GM12878 (cell line): Measurements from ENCODE around the gene BCL11A. TPM values are rescaled to one million over a fixed set of nuclear protein-coding genes. Genes with fewer than 3 reads are reported as not detected.

Experiments used
- ATAC-seq: fragments of 200-7000 bp; cut with Tn5 transposase; 3 replicates; pipeline ENCODE4 v1.9.1; 2020; ENCODE audit warnings: mild to moderate bottlenecking, moderate library complexity
- BruUV-seq: library from RNA; stranded (reverse); fragments of 400-500 nt; replicated peaks from 2 replicates; lab custom pipeline; 2021; lab: Mats Ljungman, UMichigan
- CTCF ChIA-PET: fragments of 300-600 bp; sonication (Branson Sonifier 250); formaldehyde crosslinking; extraction: SDS; loops from one replicate; lab custom pipeline; 2021; ENCODE audit warnings: inconsistent platforms; lab: Yijun Ruan, JAX
- POLR2A ChIA-PET: fragments of 350-600 bp; formaldehyde crosslinking; extraction: SDS; loops from one replicate; lab custom pipeline; 2021; ENCODE audit warnings: inconsistent platforms; lab: Charles Lee
- RAD21 ChIA-PET: fragments of 300-600 bp; sonication (Branson Sonifier 250); formaldehyde crosslinking; loops from one replicate; lab custom pipeline; 2023; ENCODE audit warnings: antibody characterized with exemption; ENCODE audit not compliant: unreplicated experiment; lab: Charles Lee
- SMC1A ChIA-PET: fragments of 300-600 bp; sonication (Branson Sonifier 250); formaldehyde crosslinking; loops from one replicate; lab custom pipeline; 2023; ENCODE audit not compliant: unreplicated experiment, uncharacterized antibody; lab: Charles Lee
- DNase-seq: peaks from one replicate; pipeline ENCODE4 v3.0.0-alpha.2; 2011; ENCODE audit warnings: low read depth, low spot score
- FAIRE-seq: peaks from 3 replicates; lab custom pipeline; 2011; peaks lifted over from hg19 to GRCh38; lab: Jason Lieb, UNC
- H2AFZ ChIP-seq: 2 replicates; pipeline ENCODE4 v1.6.0; 2011; ENCODE audit warnings: low read depth, low read length, control low read depth; ENCODE audit not compliant: control insufficient read depth
- H3K27ac ChIP-seq: 2 replicates; pipeline ENCODE4 v1.5.1; 2011; ENCODE audit warnings: control low read depth; ENCODE audit not compliant: control insufficient read depth, insufficient read depth
- H3K27me3 ChIP-seq, 2 experiments: replicated peaks in 1 of 2; 2 replicates each; pipeline versions ENCODE4 v1.6.0 to v1.6.1; 2011; ENCODE audit warnings: low read length in 1 of 2; ENCODE audit not compliant: control insufficient read depth in 2 of 2, insufficient read depth in 2 of 2
- H3K36me3 ChIP-seq, 2 experiments: 2 replicates each; pipeline ENCODE4 v1.5.1; 2011; ENCODE audit warnings: low read length in 1 of 2; ENCODE audit not compliant: control insufficient read depth in 2 of 2, insufficient read depth in 2 of 2
- H3K4me1 ChIP-seq: 2 replicates; pipeline ENCODE4 v1.6.1; 2011; ENCODE audit warnings: mild to moderate bottlenecking, low read length, moderate library complexity, mixed read lengths; ENCODE audit not compliant: control insufficient read depth, insufficient read depth
- H3K4me2 ChIP-seq: 2 replicates; pipeline ENCODE4 v1.6.0; 2011; ENCODE audit warnings: control low read depth; ENCODE audit not compliant: control insufficient read depth, insufficient read depth
- H3K4me3 ChIP-seq: fragments of 200-600 bp; sonication (generic); 2 replicates; pipeline ENCODE4 v1.5.1; 2016
- H3K79me2 ChIP-seq: 2 replicates; pipeline ENCODE4 v1.6.0; 2011; ENCODE audit warnings: low read length; ENCODE audit not compliant: control insufficient read depth, insufficient read depth
- H3K9ac ChIP-seq: 2 replicates; pipeline ENCODE4 v1.8.0; 2011; ENCODE audit warnings: low read length, control low read depth, mixed read lengths; ENCODE audit not compliant: control insufficient read depth, insufficient read depth
- H3K9me3 ChIP-seq: replicated peaks from 3 replicates; pipeline ENCODE4 v1.5.1; 2011; ENCODE audit warnings: mild to moderate bottlenecking, low read length; ENCODE audit not compliant: control insufficient read depth, insufficient read depth
- H4K20me1 ChIP-seq: 2 replicates; pipeline ENCODE4 v1.6.0; 2011; ENCODE audit not compliant: control insufficient read depth, insufficient read depth
- ASH2L ChIP-seq: fragments of 300-600, 200-600 bp; sonication (generic); IDR thresholded peaks from 2 replicates; pipeline ENCODE4 v1.6.1; 2017; ENCODE audit warnings: low read depth, mild to moderate bottlenecking, borderline replicate concordance
- CREB1 ChIP-seq: IDR thresholded peaks from 2 replicates; pipeline ENCODE4 v1.6.1; 2012; ENCODE audit warnings: low read depth, mild to moderate bottlenecking, inconsistent platforms
- EED ChIP-seq: sonication (generic); IDR thresholded peaks from 2 replicates; pipeline ENCODE4 v1.6.1; 2016; ENCODE audit warnings: antibody characterized with exemption, low read depth
- ESRRA ChIP-seq: IDR thresholded peaks from 2 replicates; pipeline ENCODE4 v1.6.1; 2012; ENCODE audit warnings: mild to moderate bottlenecking, low read length, improper control_type of control experiment
- NBN ChIP-seq: fragments of 450-650 bp; IDR thresholded peaks from 2 replicates; pipeline ENCODE4 v1.6.1; 2016
- PAX5 ChIP-seq: IDR thresholded peaks from 2 replicates; pipeline ENCODE4 v1.6.1; 2011; ENCODE audit warnings: low read depth, low read length, borderline replicate concordance
- RCOR1 ChIP-seq: conservative IDR thresholded peaks from 2 replicates; pipeline ENCODE4 v1.6.1; 2012; ENCODE audit warnings: low read depth, low read length, improper control_type of control experiment
- RFX5 ChIP-seq: IDR thresholded peaks from 2 replicates; pipeline ENCODE4 v1.6.1; 2011; ENCODE audit warnings: low read depth, low read length, improper control_type of control experiment
- RUNX3 ChIP-seq: IDR thresholded peaks from 2 replicates; pipeline ENCODE4 v1.6.1; 2012; ENCODE audit warnings: low read length, inconsistent platforms
- WGBS: methylation state at CpG from one replicate; pipeline ENCODE4 v1.1.6; 2016; ENCODE audit warnings: low lambda C conversion rate; ENCODE audit not compliant: insufficient replicate concordance, insufficient coverage; ENCODE audit errors: missing lambda C conversion rate; 5-methylcytosine and 5-hydroxymethylcytosine counted together
- in situ Hi-C: fragments of 300-500 bp; cut with MboI; formaldehyde crosslinking; loops from 9 replicates; pipeline ENCODE4 v1.14.3; 2018; ENCODE audit warnings: mixed read lengths
- intact Hi-C: fragments of 100-400 bp; cut with micrococcal nuclease; formaldehyde crosslinking; loops from one replicate; pipeline ENCODE4 v1.14.2; 2022; ENCODE audit not compliant: unreplicated experiment
- polyA plus RNA-seq, 11 experiments: library from polyadenylated mRNA; depleted of rRNA in 4 of 11; unstranded in 6 of 11; stranded (reverse) in 5 of 11; fragments of >200 nt; fragmentation: Nextera tagmentation in 4 of 11; fragmentation: Illumina TruSeq in 1 of 11; extraction: Ambion mirVana in 4 of 11; extraction: Trizol in 1 of 11; gene quantifications; 1 replicate in 1 of 11; 2 replicates in 10 of 11; pipeline versions ENCODE4 v1.2.1 to v1.2.3, GENCODE V29; 2011 to 2016; ENCODE audit warnings: inconsistent platforms in 2 of 11, missing spikeins in 2 of 11, low read depth in 1 of 11
- total RNA-seq, 4 experiments: library from RNA; depleted of rRNA in 3 of 4; stranded (reverse); fragments of >200 nt in 3 of 4; fragmentation: Illumina TruSeq in 1 of 4; extraction: Trizol in 1 of 4; gene quantifications; 2 replicates each; pipeline versions ENCODE4 v1.2.1 to v1.2.3, GENCODE V29; 2013 to 2021
- TF ChIP-seq, protein P1 (sequence below): fragments of 450-650 bp; IDR thresholded peaks from 2 replicates; pipeline ENCODE4 v1.6.1; 2016; ENCODE audit warnings: mild to moderate bottlenecking
- TF ChIP-seq, protein P2 (sequence below): fragments of 450-650 bp; IDR thresholded peaks from 2 replicates; pipeline ENCODE4 v1.6.1; 2017; ENCODE audit warnings: borderline replicate concordance

BCL11A gene
- total and polyA plus RNA-seq, 10 of the 15 experiments (the other 5 are each of a cell fraction or from before 2014, with no cell fraction given): 7.5 to 26.6 (median 11.1) TPM; not detected in 1

GRCh38 chr2:60411295-60411694 is 142.2 kb downstream of the BCL11A start:
- FAIRE-seq: no peak

DNA sequence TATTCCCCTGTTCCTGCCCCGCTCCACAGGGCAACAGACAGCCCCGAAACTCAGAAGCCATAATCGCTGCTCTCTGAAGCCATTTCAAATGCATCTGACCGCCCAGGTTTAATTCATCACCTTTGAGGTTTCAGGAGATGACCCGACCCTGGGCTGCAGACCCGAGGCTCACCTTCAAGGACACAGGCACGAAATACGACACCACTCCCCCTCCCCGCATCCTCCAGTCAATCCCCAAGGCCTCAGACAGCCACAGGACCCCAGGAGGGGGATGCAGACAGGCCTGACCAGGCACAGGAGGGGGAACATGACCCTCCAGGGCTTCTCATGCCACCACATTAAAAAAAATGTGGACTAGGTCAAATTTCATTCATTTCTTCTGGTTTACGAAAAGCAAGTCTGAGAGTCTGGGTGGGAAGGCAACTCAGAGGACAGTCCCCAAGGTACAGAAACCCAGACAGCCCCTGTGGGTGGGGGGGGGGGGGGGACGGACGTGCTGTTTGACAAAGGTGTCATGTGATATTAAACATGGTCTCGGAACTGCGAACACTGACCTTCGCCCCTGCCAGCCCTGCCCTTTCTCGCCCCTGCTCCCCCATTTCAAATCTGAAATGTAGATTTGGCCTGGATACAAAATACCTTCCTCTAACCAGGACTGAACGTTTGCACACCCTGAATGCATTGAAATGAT is 142.9 kb downstream of the BCL11A start:
- 63% methylated on average over 17 of the region's 17 CpGs for WGBS
- no peak for FAIRE-seq
- TF ChIP-seq PAX5: no peak
- TF ChIP-seq, protein P1, sequence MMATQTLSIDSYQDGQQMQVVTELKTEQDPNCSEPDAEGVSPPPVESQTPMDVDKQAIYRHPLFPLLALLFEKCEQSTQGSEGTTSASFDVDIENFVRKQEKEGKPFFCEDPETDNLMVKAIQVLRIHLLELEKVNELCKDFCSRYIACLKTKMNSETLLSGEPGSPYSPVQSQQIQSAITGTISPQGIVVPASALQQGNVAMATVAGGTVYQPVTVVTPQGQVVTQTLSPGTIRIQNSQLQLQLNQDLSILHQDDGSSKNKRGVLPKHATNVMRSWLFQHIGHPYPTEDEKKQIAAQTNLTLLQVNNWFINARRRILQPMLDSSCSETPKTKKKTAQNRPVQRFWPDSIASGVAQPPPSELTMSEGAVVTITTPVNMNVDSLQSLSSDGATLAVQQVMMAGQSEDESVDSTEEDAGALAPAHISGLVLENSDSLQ: no peak
- TF ChIP-seq RCOR1: no peak
- no peak for TF ChIP-seq EED
- no peak for TF ChIP-seq NBN
- TF ChIP-seq ASH2L: no peak
- no peak for TF ChIP-seq CREB1

More at GRCh38 chr2:60411295-60411694, 142.2 kb downstream of the BCL11A start:
- Histone ChIP-seq H3K36me3 (no peaks in the 10 kb centered on the region), H3K9me3 (no peaks in the 10 kb centered on the region), H3K79me2 (no peaks in the 10 kb centered on the region), H3K9ac (no peak overlapping the region; the same call in 1 of the 2 replicates), H3K4me2 (peak overlapping the region; percentile 73), H3K4me1 (peaks cover 41% of the 10 kb centered on the region), H3K4me3 (no peak overlapping the region), H4K20me1 (no peaks in the 10 kb centered on the region), H3K27ac (no peak overlapping the region; the same call in 1 of the 2 replicates), H3K27me3 (no peaks in the 10 kb centered on the region), H2AFZ (peak overlapping the region; percentile 6)
- ATAC-seq: no peak
- 93% methylated on average over 3 of the region's 3 CpGs for WGBS
- no TSS peak for BruUV-seq
- in situ Hi-C loops (no loop called here), intact Hi-C loops (loop anchor here (5.0 kb wide), 1 partner anchor 54 kb away; no protein-coding TSS in a partner anchor)
- CTCF ChIA-PET: no interaction called here
- DNase-seq: no peak
- no peak for TF ChIP-seq RFX5
- peak; percentile 66; the same call in 1 of the 2 replicates for TF ChIP-seq RUNX3
- TF ChIP-seq ESRRA: no peak
- TF ChIP-seq, protein P2, sequence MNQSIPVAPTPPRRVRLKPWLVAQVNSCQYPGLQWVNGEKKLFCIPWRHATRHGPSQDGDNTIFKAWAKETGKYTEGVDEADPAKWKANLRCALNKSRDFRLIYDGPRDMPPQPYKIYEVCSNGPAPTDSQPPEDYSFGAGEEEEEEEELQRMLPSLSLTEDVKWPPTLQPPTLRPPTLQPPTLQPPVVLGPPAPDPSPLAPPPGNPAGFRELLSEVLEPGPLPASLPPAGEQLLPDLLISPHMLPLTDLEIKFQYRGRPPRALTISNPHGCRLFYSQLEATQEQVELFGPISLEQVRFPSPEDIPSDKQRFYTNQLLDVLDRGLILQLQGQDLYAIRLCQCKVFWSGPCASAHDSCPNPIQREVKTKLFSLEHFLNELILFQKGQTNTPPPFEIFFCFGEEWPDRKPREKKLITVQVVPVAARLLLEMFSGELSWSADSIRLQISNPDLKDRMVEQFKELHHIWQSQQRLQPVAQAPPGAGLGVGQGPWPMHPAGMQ: no peak
- POLR2A ChIA-PET: no interaction called here
- SMC1A ChIA-PET: no interaction called here
- RAD21 ChIA-PET: no interaction called here

More for the DNA sequence above, 142.9 kb downstream of the BCL11A start:
- H3K9me3 ChIP-seq: no peaks in the 10 kb centered on the region
- BruUV-seq: no TSS peak
- H3K9ac ChIP-seq: no peak overlapping the region; the same call in 1 of the 2 replicates
- intact Hi-C loops (loop anchor here (5.0 kb wide), 1 partner anchor 53 kb away; no protein-coding TSS in a partner anchor), in situ Hi-C loops (no loop called here)
- RAD21 ChIA-PET: no interaction called here
- H4K20me1 ChIP-seq: no peaks in the 10 kb centered on the region
- CTCF ChIA-PET: no interaction called here
- SMC1A ChIA-PET: no interaction called here
- H3K79me2 ChIP-seq: no peaks in the 10 kb centered on the region
- no peaks in the 10 kb centered on the region for H3K27me3 ChIP-seq
- H3K36me3 ChIP-seq: no peaks in the 10 kb centered on the region
- POLR2A ChIA-PET: no interaction called here
- ATAC-seq (no peak), DNase-seq (no peak)
- peak overlapping the region; percentile 41 for H2AFZ ChIP-seq
- no peak overlapping the region for H3K4me3 ChIP-seq
- H3K27ac ChIP-seq: no peak overlapping the region
- H3K4me1 ChIP-seq: peaks cover 38% of the 10 kb centered on the region
- peak overlapping the region; percentile 44 for H3K4me2 ChIP-seq
